ENCODE data around the gene PDXK.

PDXK gene

DNA sequence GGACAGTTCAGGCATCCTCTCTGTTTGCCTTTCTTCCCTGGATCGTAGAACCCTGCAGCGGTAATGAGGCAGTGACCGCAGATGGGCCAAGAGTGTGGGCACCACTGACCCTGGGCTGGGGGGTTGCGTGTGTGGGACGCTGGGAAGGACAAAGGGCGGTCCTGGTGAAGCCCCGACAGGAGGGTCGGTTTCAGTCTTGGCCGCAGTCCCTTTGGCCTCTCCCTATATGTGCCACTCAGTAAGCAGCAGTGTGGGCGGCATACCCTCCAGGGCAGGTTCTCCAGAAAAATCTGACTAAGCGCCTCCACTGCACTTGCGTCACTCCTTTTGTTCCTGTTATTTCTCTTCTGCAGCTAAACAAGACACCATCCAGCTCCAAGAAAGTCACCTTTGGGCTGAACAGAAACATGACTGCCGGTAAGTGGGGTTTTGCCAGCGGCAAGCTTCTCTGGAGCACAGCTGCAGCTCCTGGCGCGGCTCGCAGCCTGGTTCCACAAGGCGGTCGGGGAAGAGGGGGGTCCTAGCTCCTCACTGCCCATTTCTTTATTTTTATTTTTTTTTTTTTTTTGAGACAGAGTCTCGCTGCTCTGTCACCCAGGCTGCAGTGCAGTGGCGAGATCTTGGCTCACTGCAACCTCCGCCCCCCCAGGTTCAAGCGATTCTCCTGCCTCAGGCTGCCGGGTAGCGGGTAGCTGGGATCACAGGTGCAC lies 27.7 kb upstream of the PDXK start:
- H3K4me3 ChIP-seq (ENCODE audit: control insufficient read depth, low read depth, low read length), result no peak overlapping the region
- no peak for DNase-seq (ENCODE audit: low read depth)
- TF ChIP-seq, protein P1, sequence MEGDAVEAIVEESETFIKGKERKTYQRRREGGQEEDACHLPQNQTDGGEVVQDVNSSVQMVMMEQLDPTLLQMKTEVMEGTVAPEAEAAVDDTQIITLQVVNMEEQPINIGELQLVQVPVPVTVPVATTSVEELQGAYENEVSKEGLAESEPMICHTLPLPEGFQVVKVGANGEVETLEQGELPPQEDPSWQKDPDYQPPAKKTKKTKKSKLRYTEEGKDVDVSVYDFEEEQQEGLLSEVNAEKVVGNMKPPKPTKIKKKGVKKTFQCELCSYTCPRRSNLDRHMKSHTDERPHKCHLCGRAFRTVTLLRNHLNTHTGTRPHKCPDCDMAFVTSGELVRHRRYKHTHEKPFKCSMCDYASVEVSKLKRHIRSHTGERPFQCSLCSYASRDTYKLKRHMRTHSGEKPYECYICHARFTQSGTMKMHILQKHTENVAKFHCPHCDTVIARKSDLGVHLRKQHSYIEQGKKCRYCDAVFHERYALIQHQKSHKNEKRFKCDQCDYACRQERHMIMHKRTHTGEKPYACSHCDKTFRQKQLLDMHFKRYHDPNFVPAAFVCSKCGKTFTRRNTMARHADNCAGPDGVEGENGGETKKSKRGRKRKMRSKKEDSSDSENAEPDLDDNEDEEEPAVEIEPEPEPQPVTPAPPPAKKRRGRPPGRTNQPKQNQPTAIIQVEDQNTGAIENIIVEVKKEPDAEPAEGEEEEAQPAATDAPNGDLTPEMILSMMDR (conservative IDR thresholded peaks at IDR 0.05; ENCODE audit: control insufficient read depth, insufficient read depth, low read depth, low read length), result no peak

- TF ChIP-seq, protein P1 (conservative IDR thresholded peaks at IDR 0.05; ENCODE audit: control insufficient read depth, insufficient read depth, low read depth, low read length), result no peak
- no peak for DNase-seq (ENCODE audit: low read depth)
- H3K4me3 ChIP-seq (ENCODE audit: control insufficient read depth, low read depth, low read length), result no peak overlapping the region
Observed at GRCh38 chr21:43691801-43692200, 27.1 kb upstream of the PDXK start.

- DNase-seq (ENCODE audit: low read depth), result no peak
- TF ChIP-seq, protein P1 (conservative IDR thresholded peaks at IDR 0.05; ENCODE audit: control insufficient read depth, insufficient read depth, low read depth, low read length), result no peak
- H3K4me3 ChIP-seq (ENCODE audit: control insufficient read depth, low read depth, low read length), result no peak overlapping the region
Observed at GRCh38 chr21:43692949-43693348, 26.0 kb upstream of the PDXK start.

DNA sequence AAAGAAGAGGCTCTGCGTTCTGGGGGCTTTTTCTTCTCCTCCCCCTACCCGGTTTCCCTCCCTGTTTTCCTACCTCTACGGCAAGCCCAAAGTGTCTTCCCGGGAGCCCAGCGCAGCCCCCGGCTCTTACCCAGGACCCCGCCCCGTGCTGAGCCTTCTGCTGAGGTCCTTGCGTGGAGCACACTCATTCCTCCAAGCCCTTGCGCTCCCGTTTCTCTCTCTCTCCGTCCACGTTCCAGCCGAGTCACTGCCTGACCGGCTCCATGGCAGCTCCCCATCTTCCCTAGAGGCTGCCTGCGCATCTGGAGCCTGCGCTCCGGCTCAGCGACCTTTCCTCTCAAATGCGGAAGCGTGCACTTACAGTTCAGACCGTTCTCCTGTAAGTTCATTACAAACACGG lies 24.9 kb upstream of the PDXK start:
- no peak overlapping the region for H3K4me3 ChIP-seq (ENCODE audit: control insufficient read depth, low read depth, low read length)
- no peak for DNase-seq (ENCODE audit: low read depth)
- TF ChIP-seq, protein P1 (conservative IDR thresholded peaks at IDR 0.05; ENCODE audit: control insufficient read depth, insufficient read depth, low read depth, low read length), result no peak

DNA sequence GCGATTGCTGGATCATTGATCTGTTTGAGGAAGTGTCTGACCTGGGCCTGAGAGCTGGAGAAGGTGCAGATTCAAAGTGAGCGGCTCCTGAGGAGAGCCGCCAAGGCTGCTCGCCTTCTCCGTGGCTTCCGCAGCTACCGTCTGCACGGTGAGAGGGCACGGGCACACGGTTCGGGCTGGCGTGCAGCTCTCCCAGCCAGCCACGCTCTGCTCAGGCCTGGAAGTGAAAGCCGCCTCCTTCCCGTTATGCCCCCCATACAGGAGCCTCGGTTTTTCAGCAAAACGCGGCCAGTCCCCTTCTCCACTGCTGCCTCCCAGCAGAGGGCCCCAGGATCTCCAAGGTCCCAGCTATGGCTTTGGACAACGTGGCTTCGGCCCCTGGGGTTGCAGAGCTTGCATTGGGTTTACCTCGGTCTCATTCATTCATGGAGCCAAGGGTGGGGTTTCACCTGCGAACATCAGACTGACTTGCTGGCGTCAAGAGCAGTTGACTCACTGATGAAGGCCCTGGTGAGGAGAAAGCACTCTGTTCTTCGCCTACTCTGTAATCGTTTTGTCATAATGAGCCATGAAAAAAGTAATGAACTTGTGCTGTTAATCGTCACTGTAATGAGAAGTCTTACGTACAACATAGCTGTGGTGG lies 24.4 kb upstream of the PDXK start:
- TF ChIP-seq, protein P1 (conservative IDR thresholded peaks at IDR 0.05; ENCODE audit: control insufficient read depth, insufficient read depth, low read depth, low read length), result no peak
- no peak for DNase-seq (ENCODE audit: low read depth)
- no peak overlapping the region for H3K4me3 ChIP-seq (ENCODE audit: control insufficient read depth, low read depth, low read length)

GRCh38 chr21:43696214-43696613 lies 22.7 kb upstream of the PDXK start:
- H3K4me3 ChIP-seq (ENCODE audit: control insufficient read depth, low read depth, low read length), result no peak overlapping the region
- DNase-seq (ENCODE audit: low read depth), result no peak
- TF ChIP-seq, protein P1 (conservative IDR thresholded peaks at IDR 0.05; ENCODE audit: control insufficient read depth, insufficient read depth, low read depth, low read length), result no peak
